SKM-1 treated with dmso at 0.1 percent for 144 hours (cell line): Measurements from ENCODE around the gene PKP3.
"Not testable (repeated sequence)": the region's sequence is repeated elsewhere in the genome, so short reads cannot be mapped to it uniquely, and the experiment has no call there.

Experiments used
- DNase-seq: peaks from one replicate; lab custom pipeline; 2025; ENCODE audit not compliant: unreplicated experiment; lab: John Stamatoyannopoulos, UW

The PKP3 gene

GRCh38 chr11:393219-394033, 583 bp upstream of the PKP3 start:
- DNase-seq: no peak

DNA sequence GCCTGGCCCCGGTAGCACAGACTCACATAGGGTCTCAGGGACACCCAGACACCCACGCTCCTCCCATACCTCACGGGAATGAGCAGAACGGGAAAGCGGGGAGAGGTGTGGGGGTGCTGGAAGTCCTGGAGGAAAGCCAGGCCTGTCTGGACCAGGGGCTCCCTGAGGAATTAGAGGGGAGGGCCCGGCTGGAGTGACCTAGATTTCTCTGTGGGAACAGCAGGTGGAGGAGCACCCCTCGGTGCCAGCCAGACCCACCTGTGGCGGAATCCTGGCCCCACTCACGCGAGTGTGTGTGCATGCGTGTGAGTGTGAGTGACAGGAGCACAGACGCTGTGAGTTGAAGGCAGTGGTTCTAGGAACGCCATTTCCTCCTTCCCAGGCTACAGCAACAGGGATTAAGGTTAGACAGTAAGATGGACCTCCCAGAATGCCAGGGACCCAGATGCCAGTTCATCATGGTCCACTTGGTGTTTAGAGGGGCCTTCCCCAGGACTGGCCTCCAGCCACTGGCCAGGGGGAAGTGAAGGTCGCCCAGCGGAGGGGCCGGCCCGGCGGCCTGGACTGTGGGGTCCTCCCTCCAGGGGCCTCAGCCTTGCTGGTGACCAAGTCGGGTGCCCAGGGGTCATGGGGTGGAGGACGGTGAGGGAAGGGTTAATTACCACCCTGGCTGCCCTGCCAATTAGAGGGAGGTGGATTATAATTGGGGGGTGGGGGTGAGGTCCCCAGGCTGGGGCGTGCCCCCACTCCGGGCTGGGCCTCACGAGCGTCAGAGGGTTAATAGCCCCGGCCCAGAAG, 1.0 kb downstream of the PKP3 start:
- DNase-seq: no peak

DNA sequence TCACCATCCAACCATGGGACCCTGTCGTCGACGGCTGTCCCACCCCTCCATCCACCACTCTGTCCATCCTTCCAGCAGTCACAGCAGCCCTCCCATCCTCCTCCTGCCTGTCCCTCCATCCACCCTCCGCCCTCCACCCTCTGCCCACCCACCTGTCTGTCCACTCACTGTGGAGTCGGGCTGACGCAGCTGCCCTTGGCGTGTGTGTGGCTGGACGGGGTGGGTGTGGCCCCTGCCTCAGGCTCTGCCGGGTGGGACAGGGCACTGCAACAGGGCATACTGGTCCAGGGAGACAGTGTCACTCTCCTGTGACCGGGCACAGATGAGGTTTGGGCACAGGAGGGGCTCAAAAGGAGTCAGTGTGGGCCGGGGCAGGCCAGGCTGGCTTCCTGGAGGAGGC, 1.9 kb downstream of the PKP3 start:
- no peak for DNase-seq

GRCh38 chr11:396511-396947, 2.5 kb downstream of the PKP3 start:
- DNase-seq: peak; percentile 30

DNA sequence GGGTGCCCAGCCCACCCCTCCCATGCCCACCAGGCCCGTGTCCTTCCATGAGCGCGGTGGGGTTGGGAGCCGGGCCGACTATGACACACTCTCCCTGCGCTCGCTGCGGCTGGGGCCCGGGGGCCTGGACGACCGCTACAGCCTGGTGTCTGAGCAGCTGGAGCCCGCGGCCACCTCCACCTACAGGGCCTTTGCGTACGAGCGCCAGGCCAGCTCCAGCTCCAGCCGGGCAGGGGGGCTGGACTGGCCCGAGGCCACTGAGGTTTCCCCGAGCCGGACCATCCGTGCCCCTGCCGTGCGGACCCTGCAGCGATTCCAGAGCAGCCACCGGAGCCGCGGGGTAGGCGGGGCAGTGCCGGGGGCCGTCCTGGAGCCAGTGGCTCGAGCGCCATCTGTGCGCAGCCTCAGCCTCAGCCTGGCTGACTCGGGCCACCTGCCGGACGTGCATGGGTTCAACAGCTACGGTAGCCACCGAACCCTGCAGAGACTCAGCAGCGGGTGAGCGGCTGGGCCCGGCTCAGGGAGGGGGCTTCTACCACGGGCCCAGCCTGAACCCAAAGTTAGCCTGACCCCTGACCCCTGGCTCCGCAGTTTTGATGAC, 3.0 kb downstream of the PKP3 start:
- DNase-seq: peak; percentile 31

DNA sequence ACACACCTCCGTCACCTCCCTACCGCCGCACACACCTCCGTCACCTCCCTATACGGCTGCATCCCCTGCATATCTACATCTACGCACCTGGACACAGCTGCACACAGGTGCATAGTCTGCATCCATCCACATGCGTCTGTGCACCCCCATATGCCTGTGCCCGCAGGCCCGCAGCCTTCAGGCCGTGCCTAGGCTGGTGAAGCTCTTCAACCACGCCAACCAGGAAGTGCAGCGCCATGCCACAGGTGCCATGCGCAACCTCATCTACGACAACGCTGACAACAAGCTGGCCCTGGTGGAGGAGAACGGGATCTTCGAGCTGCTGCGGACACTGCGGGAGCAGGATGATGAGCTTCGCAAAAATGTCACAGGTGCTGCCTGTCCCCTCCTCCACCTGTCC, 4.8 kb downstream of the PKP3 start:
- no peak for DNase-seq

- no peak for DNase-seq
Observed at GRCh38 chr11:399731-400211, 5.8 kb downstream of the PKP3 start.

- DNase-seq: no peak
Observed at GRCh38 chr11:400241-400689, 6.3 kb downstream of the PKP3 start.

GRCh38 chr11:401196-401595, 7.2 kb downstream of the PKP3 start:
- DNase-seq: not testable (repeated sequence)

DNA sequence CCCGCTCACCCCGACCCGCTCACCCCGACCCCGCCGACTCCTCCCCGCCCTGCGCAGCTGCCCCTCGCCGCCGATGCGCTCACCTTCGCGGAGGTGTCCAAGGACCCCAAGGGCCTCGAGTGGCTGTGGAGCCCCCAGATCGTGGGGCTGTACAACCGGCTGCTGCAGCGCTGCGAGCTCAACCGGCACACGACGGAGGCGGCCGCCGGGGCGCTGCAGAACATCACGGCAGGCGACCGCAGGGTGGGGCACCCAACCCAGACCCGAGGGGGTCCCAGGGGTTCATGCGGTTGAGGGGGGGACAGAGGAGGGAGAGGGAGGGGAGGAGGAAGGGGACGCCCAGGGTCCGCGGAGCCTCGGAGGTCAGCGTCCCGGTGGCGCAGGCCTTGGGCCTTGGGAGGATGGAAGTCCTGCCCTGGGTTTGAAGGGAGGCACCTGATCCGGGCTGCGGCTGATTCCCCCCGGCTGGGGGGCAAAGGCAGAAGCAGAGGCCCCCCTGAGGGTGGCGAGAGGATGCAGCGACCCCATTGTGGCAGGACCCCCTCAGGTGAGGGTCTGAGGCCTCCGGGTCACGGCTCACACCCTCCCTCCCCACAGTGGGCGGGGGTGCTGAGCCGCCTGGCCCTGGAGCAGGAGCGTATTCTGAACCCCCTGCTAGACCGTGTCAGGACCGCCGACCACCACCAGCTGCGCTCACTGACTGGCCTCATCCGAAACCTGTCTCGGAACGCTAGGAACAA, 9.2 kb downstream of the PKP3 start:
- no peak for DNase-seq

GRCh38 chr11:403761-404431, 9.9 kb downstream of the PKP3 start:
- DNase-seq: no peak

GRCh38 chr11:404551-405264, 10.7 kb downstream of the PKP3 start:
- DNase-seq: no peak

GRCh38 chr11:405323-405953, 11.4 kb downstream of the PKP3 start:
- DNase-seq: no peak

GRCh38 chr11:405954-406795, 12.2 kb downstream of the PKP3 start:
- DNase-seq: no peak

- peak; percentile 75 for DNase-seq
Observed at GRCh38 chr11:406796-407650, 13.0 kb downstream of the PKP3 start.

DNA sequence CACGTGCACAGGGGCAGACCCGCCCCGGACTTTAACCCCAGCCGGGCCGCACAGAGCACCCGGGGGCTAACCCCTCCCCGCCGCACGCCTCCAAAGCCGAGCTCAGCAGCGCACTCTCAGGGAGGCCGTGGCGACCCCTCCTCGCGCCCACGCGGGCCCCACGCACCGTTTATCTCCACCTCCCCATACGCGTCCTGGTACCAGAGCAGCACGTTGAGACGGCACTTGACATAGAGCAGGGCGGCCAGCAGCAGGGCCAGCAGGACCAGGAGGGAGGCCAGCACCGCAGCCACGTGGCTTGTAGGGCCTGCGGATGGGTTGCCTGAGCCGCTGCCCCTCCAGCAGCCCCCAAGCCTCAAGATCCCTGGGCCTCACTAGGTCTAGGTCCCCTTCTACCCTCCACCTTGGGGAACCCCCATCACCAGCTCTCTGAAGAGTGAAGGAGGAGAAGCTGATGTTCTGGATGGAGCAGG, 13.7 kb downstream of the PKP3 start:
- no peak for DNase-seq
